Progenitor cell of endocrine pancreas (in vitro differentiated cells): Measurements from ENCODE around the gene ERC1. TPM values are rescaled to one million over a fixed set of nuclear protein-coding genes. Genes with fewer than 3 reads are reported as not detected.

ENCODE experiments used
- DNase-seq: peaks from one replicate; pipeline ENCODE4 v3.0.0; 2021; ENCODE audit warnings: low spot score; ENCODE audit not compliant: unreplicated experiment
- H3K27ac Mint-ChIP-seq: 2 replicates; pipeline ENCODE4 v1.8.0; 2021; ENCODE audit warnings: mild to moderate bottlenecking, moderate library complexity, mixed read lengths
- H3K27me3 Mint-ChIP-seq: 2 replicates; pipeline ENCODE4 v1.8.0; 2021; ENCODE audit warnings: mixed read lengths
- H3K36me3 Mint-ChIP-seq: 2 replicates; pipeline ENCODE4 v1.8.0; 2022; ENCODE audit warnings: mixed read lengths; ENCODE audit not compliant: insufficient read depth
- H3K4me1 Mint-ChIP-seq: 2 replicates; pipeline ENCODE4 v1.8.0; 2021; ENCODE audit warnings: low read depth, mixed read lengths
- H3K4me3 Mint-ChIP-seq: 2 replicates; pipeline ENCODE4 v1.8.0; 2021; ENCODE audit warnings: low read depth, mild to moderate bottlenecking, moderate library complexity, mixed read lengths
- H3K9me3 Mint-ChIP-seq: 2 replicates; pipeline ENCODE4 v1.8.0; 2021; ENCODE audit warnings: low read depth, mixed read lengths
- CTCF ChIP-seq: fragments of 200-600 bp; sonication (generic); IDR thresholded peaks from one replicate; pipeline ENCODE4 v1.5.0; 2021; ENCODE audit warnings: antibody characterized with exemption, mild to moderate bottlenecking; ENCODE audit not compliant: unreplicated experiment
- total RNA-seq: library from RNA; stranded (reverse); gene quantifications from 2 replicates; pipeline ENCODE4 v1.2.1, GENCODE V29; 2021

ERC1 gene
- total RNA-seq, 1 donor from 2014 or later, result 146 TPM

- Mint-ChIP-seq H3K36me3 (peaks cover 6% of the 10 kb centered on the region), H3K9me3 (no peaks in the 10 kb centered on the region), H3K4me1 (peaks cover 6% of the 10 kb centered on the region), H3K27ac (no peak overlapping the region), H3K27me3 (no peaks in the 10 kb centered on the region), H3K4me3 (no peak overlapping the region)
- DNase-seq, result no peak
- no peak for TF ChIP-seq CTCF
Observed at GRCh38 chr12:1439201-1439600, 448.2 kb downstream of the ERC1 start.

- Mint-ChIP-seq H3K9me3 (no peaks in the 10 kb centered on the region), H3K27ac (no peak overlapping the region), H3K27me3 (no peaks in the 10 kb centered on the region), H3K36me3 (peaks cover 7% of the 10 kb centered on the region), H3K4me1 (peaks cover 6% of the 10 kb centered on the region), H3K4me3 (no peak overlapping the region)
- TF ChIP-seq CTCF, result no peak
- no peak for DNase-seq
Observed at GRCh38 chr12:1439687-1440086, 448.7 kb downstream of the ERC1 start.

- no peak for DNase-seq
- no peak overlapping the region for H3K4me3 Mint-ChIP-seq
- H3K4me1 Mint-ChIP-seq, result peaks cover 10% of the 10 kb centered on the region
- H3K27me3 Mint-ChIP-seq, result no peaks in the 10 kb centered on the region
- TF ChIP-seq CTCF, result no peak
- H3K9me3 Mint-ChIP-seq, result no peaks in the 10 kb centered on the region
- peaks cover 27% of the 10 kb centered on the region for H3K36me3 Mint-ChIP-seq
- H3K27ac Mint-ChIP-seq, result peak overlapping the region; percentile 50
Observed at GRCh38 chr12:1443421-1444141, 452.6 kb downstream of the ERC1 start.

- peaks cover 30% of the 10 kb centered on the region for H3K36me3 Mint-ChIP-seq
- no peak overlapping the region for H3K27ac Mint-ChIP-seq
- DNase-seq, result no peak
- no peaks in the 10 kb centered on the region for H3K27me3 Mint-ChIP-seq
- peaks cover 10% of the 10 kb centered on the region for H3K4me1 Mint-ChIP-seq
- no peak overlapping the region for H3K4me3 Mint-ChIP-seq
- H3K9me3 Mint-ChIP-seq, result no peaks in the 10 kb centered on the region
- no peak for TF ChIP-seq CTCF
Observed at GRCh38 chr12:1444142-1444516, 453.1 kb downstream of the ERC1 start.

- Mint-ChIP-seq H3K9me3 (peaks cover 10% of the 10 kb centered on the region), H3K4me1 (peaks cover 10% of the 10 kb centered on the region), H3K4me3 (no peak overlapping the region), H3K27ac (peak overlapping the region; percentile 14), H3K27me3 (no peaks in the 10 kb centered on the region), H3K36me3 (peaks cover 44% of the 10 kb centered on the region)
- no peak for DNase-seq
- no peak for TF ChIP-seq CTCF
Observed at GRCh38 chr12:1445807-1446206, 454.8 kb downstream of the ERC1 start.
